ENCODE measurements around the gene ELMOD1. TPM values are rescaled to one million over a fixed set of nuclear protein-coding genes. Genes with fewer than 3 reads are reported as not detected.

The ELMOD1 gene
- total and polyA plus RNA-seq, 7 experiments from 2014 or later: not detected

DNA sequence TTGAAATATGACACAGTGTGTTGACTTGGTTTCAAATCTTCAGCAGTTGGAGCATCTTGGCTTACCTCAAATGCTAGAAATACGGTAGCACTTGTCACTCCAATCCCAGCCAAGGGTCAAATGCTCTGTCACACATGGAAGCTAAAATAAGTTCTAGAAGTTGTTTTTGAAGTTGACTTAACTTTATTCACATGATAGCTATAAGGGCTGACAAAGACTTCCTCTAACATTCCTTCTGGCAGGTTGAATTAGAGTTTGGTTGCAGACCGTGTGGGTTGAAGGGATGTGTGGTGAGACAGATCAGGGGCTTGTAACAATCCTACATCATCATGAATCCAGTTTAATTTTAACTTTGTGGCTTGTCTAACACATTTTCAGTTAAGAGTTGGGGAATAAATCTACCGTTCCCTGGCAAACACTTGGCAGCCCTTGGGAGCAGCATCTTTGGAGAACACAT is 116.3 kb downstream of the ELMOD1 start:
- ChIA-PET CTCF (no interaction called here), POLR2A (no interaction called here)
- H3K9me3 ChIP-seq (ENCODE audit: control insufficient read depth in 2 of 3, low read length in 3 of 3): no peaks in the 10 kb centered on the region
- no peak overlapping the region for H3K27ac ChIP-seq (ENCODE audit: low read depth, low read length)
- no peaks in the 10 kb centered on the region for H3K36me3 ChIP-seq (ENCODE audit: control insufficient read depth in 2 of 3, insufficient read depth in 3 of 3, low read length in 3 of 3)
- H3K4me1 Mint-ChIP-seq: no peaks in the 10 kb centered on the region
- ATAC-seq (no peak), DNase-seq (no peak)
- H3K4me3 ChIP-seq (ENCODE audit: low read length): no peak overlapping the region
- H3K27me3 ChIP-seq (ENCODE audit: control insufficient read depth in 2 of 2, insufficient read depth in 2 of 2, low read length in 2 of 2): no peaks in the 10 kb centered on the region
- intact Hi-C loops (cut with micrococcal nuclease): no loop called here
- H3K4me1 ChIP-seq (ENCODE audit: control insufficient read depth in 2 of 2, insufficient read depth in 2 of 2, low read length in 2 of 2): no peaks in the 10 kb centered on the region
- H3K27ac Mint-ChIP-seq: no peak overlapping the region
- no peaks in the 10 kb centered on the region for H3K36me3 Mint-ChIP-seq
- peaks cover 0 to 2% (median 0%) of the 10 kb centered on the region in 11 donors for H3K9me3 Mint-ChIP-seq
- peaks cover 17 to 56% (median 20%) of the 10 kb centered on the region in 5 donors for H3K27me3 Mint-ChIP-seq
- H3K4me3 Mint-ChIP-seq: no peak overlapping the region

DNA sequence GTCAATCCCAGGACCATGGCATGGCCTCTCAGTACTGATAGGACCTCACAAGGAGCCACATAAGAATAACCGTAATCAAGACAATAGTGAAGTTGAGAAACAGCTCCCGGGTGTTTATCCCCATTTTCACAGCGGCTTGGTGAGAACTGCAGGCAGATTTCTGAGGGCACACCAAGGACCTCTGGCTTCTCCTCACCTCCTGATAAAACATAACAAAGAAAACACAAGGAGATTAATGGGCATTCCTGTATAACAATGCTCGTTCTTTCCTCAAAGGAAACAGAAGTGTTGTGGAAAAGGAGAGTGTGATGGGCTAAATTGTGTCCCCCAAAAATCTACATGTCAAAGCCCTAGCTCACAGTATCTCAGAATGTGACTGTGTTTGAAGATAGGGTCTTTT is 116.9 kb downstream of the ELMOD1 start:
- Histone ChIP-seq H3K36me3 (ENCODE audit: control insufficient read depth in 2 of 3, insufficient read depth in 3 of 3, low read length in 3 of 3) (no peaks in the 10 kb centered on the region), H3K4me1 (ENCODE audit: control insufficient read depth in 2 of 2, insufficient read depth in 2 of 2, low read length in 2 of 2) (no peaks in the 10 kb centered on the region), H3K9me3 (ENCODE audit: control insufficient read depth in 2 of 3, low read length in 3 of 3) (no peaks in the 10 kb centered on the region), H3K27me3 (ENCODE audit: control insufficient read depth in 2 of 2, insufficient read depth in 2 of 2, low read length in 2 of 2) (no peaks in the 10 kb centered on the region), H3K4me3 (ENCODE audit: low read length) (no peak overlapping the region), H3K27ac (ENCODE audit: low read depth, low read length) (no peak overlapping the region)
- ATAC-seq: no peak
- no peak for DNase-seq
- no peaks in the 10 kb centered on the region for H3K36me3 Mint-ChIP-seq
- intact Hi-C loops (cut with micrococcal nuclease): no loop called here
- ChIA-PET CTCF (no interaction called here), POLR2A (no interaction called here)
- peaks cover 0 to 2% (median 0%) of the 10 kb centered on the region in 11 donors for H3K9me3 Mint-ChIP-seq
- H3K4me1 Mint-ChIP-seq: no peaks in the 10 kb centered on the region
- no peak overlapping the region for H3K4me3 Mint-ChIP-seq
- no peak overlapping the region for H3K27ac Mint-ChIP-seq
- peaks cover 17 to 59% (median 21%) of the 10 kb centered on the region in 5 donors for H3K27me3 Mint-ChIP-seq

DNA sequence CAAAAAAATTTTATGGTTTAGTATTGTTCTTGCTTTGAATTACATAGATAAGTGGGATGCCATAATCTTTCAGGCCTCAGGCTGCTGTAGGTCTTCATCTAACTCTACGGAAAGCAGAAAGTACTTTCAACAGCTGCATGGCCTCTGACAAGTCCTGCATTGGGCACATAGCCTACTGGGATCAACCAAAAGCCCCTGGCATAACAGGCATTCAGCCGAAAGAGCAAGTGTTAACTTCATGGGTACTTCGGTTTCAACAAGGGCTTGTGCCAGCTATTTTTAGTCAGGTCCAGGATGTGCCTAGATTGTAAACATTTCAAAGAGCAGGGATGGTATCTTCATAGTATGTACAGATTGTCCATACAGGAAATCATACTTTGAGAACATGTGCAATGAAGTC is 117.8 kb downstream of the ELMOD1 start:
- Histone ChIP-seq H3K4me1 (ENCODE audit: control insufficient read depth in 2 of 2, insufficient read depth in 2 of 2, low read length in 2 of 2) (no peaks in the 10 kb centered on the region), H3K36me3 (ENCODE audit: control insufficient read depth in 2 of 3, insufficient read depth in 3 of 3, low read length in 3 of 3) (no peaks in the 10 kb centered on the region), H3K4me3 (ENCODE audit: low read length) (no peak overlapping the region), H3K27ac (ENCODE audit: low read depth, low read length) (no peak overlapping the region), H3K9me3 (ENCODE audit: control insufficient read depth in 2 of 3, low read length in 3 of 3) (no peaks in the 10 kb centered on the region), H3K27me3 (ENCODE audit: control insufficient read depth in 2 of 2, insufficient read depth in 2 of 2, low read length in 2 of 2) (no peaks in the 10 kb centered on the region)
- Mint-ChIP-seq H3K36me3 (no peaks in the 10 kb centered on the region), H3K27ac (no peak overlapping the region), H3K4me3 (no peak overlapping the region), H3K27me3 (peaks cover 10 to 52% (median 19%) of the 10 kb centered on the region in 5 donors), H3K9me3 (no peaks in the 10 kb centered on the region), H3K4me1 (no peaks in the 10 kb centered on the region)
- DNase-seq: no peak
- intact Hi-C loops (cut with micrococcal nuclease): no loop called here
- CTCF ChIA-PET: no interaction called here
- POLR2A ChIA-PET: no interaction called here
- ATAC-seq: no peak

DNA sequence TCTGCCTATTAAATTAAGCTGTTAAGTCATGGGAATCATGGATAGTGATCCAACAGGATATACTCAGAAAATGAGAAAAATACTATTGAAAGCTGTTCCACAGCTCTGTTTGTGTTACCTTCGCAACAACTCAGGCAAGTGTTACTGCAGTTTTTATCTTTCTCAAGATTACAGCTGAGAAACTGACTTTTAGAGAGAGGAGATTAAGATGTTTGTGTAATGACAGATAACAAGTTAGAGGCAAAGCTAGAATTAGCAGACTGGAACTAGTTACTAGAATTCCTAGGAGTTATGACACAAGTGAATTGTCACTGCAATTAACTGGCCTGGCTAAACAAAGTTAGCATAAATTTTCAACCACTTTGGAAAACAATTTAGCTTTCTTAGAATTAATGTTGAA is 119.4 kb downstream of the ELMOD1 start:
- H3K27ac Mint-ChIP-seq: no peak overlapping the region
- H3K27ac ChIP-seq (ENCODE audit: low read depth, low read length): no peak overlapping the region
- CTCF ChIA-PET: no interaction called here
- H3K36me3 ChIP-seq (ENCODE audit: control insufficient read depth in 2 of 3, insufficient read depth in 3 of 3, low read length in 3 of 3): no peaks in the 10 kb centered on the region
- POLR2A ChIA-PET: no interaction called here
- H3K4me1 Mint-ChIP-seq: no peaks in the 10 kb centered on the region
- H3K9me3 ChIP-seq (ENCODE audit: control insufficient read depth in 2 of 3, low read length in 3 of 3): no peaks in the 10 kb centered on the region
- no peak overlapping the region for H3K4me3 Mint-ChIP-seq
- intact Hi-C loops (cut with micrococcal nuclease): no loop called here
- H3K27me3 Mint-ChIP-seq: peaks cover 13 to 47% (median 21%) of the 10 kb centered on the region in 5 donors
- no peaks in the 10 kb centered on the region for H3K9me3 Mint-ChIP-seq
- H3K27me3 ChIP-seq (ENCODE audit: control insufficient read depth in 2 of 2, insufficient read depth in 2 of 2, low read length in 2 of 2): no peaks in the 10 kb centered on the region
- ATAC-seq (no peak), DNase-seq (no peak)
- no peaks in the 10 kb centered on the region for H3K36me3 Mint-ChIP-seq
- H3K4me1 ChIP-seq (ENCODE audit: control insufficient read depth in 2 of 2, insufficient read depth in 2 of 2, low read length in 2 of 2): no peaks in the 10 kb centered on the region
- H3K4me3 ChIP-seq (ENCODE audit: low read length): no peak overlapping the region

DNA sequence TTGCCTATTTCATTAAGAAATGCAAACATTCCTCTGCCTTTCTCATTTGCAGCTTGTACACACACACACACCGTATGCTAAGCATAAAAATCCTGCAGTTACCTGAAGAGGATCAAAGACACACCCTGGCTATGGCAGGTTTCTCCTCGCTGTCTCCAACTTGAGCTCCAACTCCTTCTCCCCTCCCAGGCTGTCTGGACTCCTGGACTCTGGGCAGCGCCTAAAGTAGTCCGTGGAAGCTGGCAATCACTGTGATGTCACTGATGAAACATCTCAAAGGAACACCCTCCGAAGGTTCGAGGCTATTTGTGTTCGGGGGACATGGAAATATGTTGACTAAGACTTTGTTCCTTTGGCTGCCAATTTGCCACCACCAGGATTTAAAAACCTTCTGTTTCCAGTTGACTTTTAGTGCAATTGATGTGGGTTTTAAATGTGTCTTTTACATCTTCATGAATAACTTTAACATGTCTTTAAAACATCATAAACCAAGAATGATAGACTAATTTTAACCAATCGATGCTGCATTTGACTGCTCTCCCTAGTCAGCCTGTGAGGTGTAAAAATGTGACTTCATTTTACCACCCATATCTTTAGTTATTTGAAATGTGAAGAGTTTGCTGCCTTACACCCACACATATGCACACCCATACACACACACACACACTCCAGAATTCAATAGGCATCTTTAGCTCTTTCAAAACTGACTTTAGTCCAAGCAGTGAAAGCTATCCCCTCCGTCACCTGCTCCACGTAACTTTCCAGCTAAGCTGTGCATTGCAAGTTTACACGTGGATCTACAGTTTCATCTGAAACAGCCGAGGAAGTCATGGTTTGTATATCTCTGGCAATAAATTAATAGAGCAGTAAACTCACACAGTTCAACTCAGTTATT is 121.2 kb downstream of the ELMOD1 start, which contains the start of gene SLN:
Gene SLN (minus strand): TSS at position 196 of the 895 bp plus-strand sequence.
- H3K36me3 ChIP-seq (ENCODE audit: control insufficient read depth in 2 of 3, insufficient read depth in 3 of 3, low read length in 3 of 3): no peaks in the 10 kb centered on the region
- H3K27me3 ChIP-seq (ENCODE audit: control insufficient read depth in 2 of 2, insufficient read depth in 2 of 2, low read length in 2 of 2): no peaks in the 10 kb centered on the region
- no peaks in the 10 kb centered on the region for H3K9me3 ChIP-seq (ENCODE audit: control insufficient read depth in 2 of 3, low read length in 3 of 3)
- no peak for DNase-seq
- no peak within 1 kb of the TSS for H3K27ac ChIP-seq (ENCODE audit: low read depth, low read length)
- intact Hi-C loops (cut with micrococcal nuclease): no loop called here
- H3K36me3 Mint-ChIP-seq: peaks cover 0 to 4% (median 0%) of the 10 kb centered on the region in 5 donors
- CTCF ChIA-PET: no interaction called here
- no peak within 1 kb of the TSS for H3K27ac Mint-ChIP-seq
- no peak for ATAC-seq
- H3K4me1 Mint-ChIP-seq: no peaks in the 10 kb centered on the region
- no peaks in the 10 kb centered on the region for H3K9me3 Mint-ChIP-seq
- H3K4me3 Mint-ChIP-seq: no peak within 1 kb of the TSS
- no peak within 1 kb of the TSS for H3K4me3 ChIP-seq (ENCODE audit: low read length)
- POLR2A ChIA-PET: no interaction called here
- no peaks in the 10 kb centered on the region for H3K4me1 ChIP-seq (ENCODE audit: control insufficient read depth in 2 of 2, insufficient read depth in 2 of 2, low read length in 2 of 2)
- peaks cover 21 to 53% (median 26%) of the 10 kb centered on the region in 5 donors for H3K27me3 Mint-ChIP-seq

DNA sequence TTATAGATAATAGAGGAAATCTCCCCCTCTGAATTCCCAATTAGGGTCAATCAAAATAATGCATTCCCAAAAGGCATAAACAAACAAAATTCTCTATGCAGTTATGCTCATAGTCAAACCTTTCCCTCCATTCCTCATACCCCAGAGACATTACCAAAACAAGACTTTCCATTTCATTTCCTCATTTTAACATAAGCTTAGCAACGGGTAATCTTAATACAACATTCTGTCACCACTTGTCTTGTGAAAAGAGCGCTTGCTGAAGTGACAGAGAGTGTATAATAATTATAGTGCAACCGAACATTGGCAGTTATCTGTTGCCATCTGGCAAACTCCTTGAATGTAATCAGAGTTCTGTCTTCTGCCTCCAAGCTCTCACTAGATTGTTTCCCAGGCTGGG is 122.1 kb downstream of the ELMOD1 start:
- Histone ChIP-seq H3K9me3 (ENCODE audit: control insufficient read depth in 2 of 3, low read length in 3 of 3) (no peaks in the 10 kb centered on the region), H3K36me3 (ENCODE audit: control insufficient read depth in 2 of 3, insufficient read depth in 3 of 3, low read length in 3 of 3) (no peaks in the 10 kb centered on the region), H3K4me3 (ENCODE audit: low read length) (no peak overlapping the region), H3K27ac (ENCODE audit: low read depth, low read length) (no peak overlapping the region), H3K27me3 (ENCODE audit: control insufficient read depth in 2 of 2, insufficient read depth in 2 of 2, low read length in 2 of 2) (no peaks in the 10 kb centered on the region), H3K4me1 (ENCODE audit: control insufficient read depth in 2 of 2, insufficient read depth in 2 of 2, low read length in 2 of 2) (no peaks in the 10 kb centered on the region)
- DNase-seq (no peak), ATAC-seq (no peak)
- Mint-ChIP-seq H3K36me3 (peaks cover 0 to 4% (median 0%) of the 10 kb centered on the region in 5 donors), H3K27me3 (peaks cover 16 to 46% (median 27%) of the 10 kb centered on the region in 5 donors), H3K4me3 (no peak overlapping the region), H3K27ac (no peak overlapping the region), H3K4me1 (no peaks in the 10 kb centered on the region), H3K9me3 (no peaks in the 10 kb centered on the region)
- CTCF ChIA-PET: no interaction called here
- POLR2A ChIA-PET: no interaction called here
- intact Hi-C loops (cut with micrococcal nuclease): no loop called here
